Stimulated activated CD4-positive, alpha-beta T cell treated with anti-CD3 and anti-CD28 coated beads, TNF-alpha, amount 100 ng/mL, for 24 hours (primary cell): Measurements from ENCODE around the gene LRRC4B.
"Not testable (repeated sequence)": the region's sequence is repeated elsewhere in the genome, so short reads cannot be mapped to it uniquely, and the experiment has no call there.

Experiments
- DNase-seq, 3 experiments: peaks; one replicate each; pipeline ENCODE4 v3.0.0-alpha.2; 2020; ENCODE audit warnings: low read depth in 3 of 3

The LRRC4B gene

GRCh38 chr19:50488389-50489194 lies 79.6 kb downstream of the LRRC4B start:
- DNase-seq: no peak

GRCh38 chr19:50486823-50487515 lies 81.3 kb downstream of the LRRC4B start:
- DNase-seq: peak; percentile 35 to 66 (median 46)

- no peak for DNase-seq
These were observed 82.8 kb downstream of the LRRC4B start for GRCh38 chr19:50485284-50485955.

GRCh38 chr19:50482916-50483315 lies 85.3 kb downstream of the LRRC4B start:
- DNase-seq: no peak

- no peak for DNase-seq
These were observed 85.9 kb downstream of the LRRC4B start for GRCh38 chr19:50482271-50482855.

GRCh38 chr19:50481351-50482149 lies 86.7 kb downstream of the LRRC4B start:
- no peak for DNase-seq

- DNase-seq: no peak
These were observed 87.7 kb downstream of the LRRC4B start for GRCh38 chr19:50480281-50481111.

- no peak for DNase-seq
These were observed 88.4 kb downstream of the LRRC4B start for GRCh38 chr19:50479761-50480251.

- peak in 1 of 3 experiments; percentile 25 for DNase-seq
These were observed 89.1 kb downstream of the LRRC4B start for GRCh38 chr19:50478901-50479715.

- DNase-seq: no peak
These were observed 90.3 kb downstream of the LRRC4B start for GRCh38 chr19:50477751-50478515.

- DNase-seq: no peak
These were observed 91.4 kb downstream of the LRRC4B start for GRCh38 chr19:50476907-50477238.

GRCh38 chr19:50476224-50476906 lies 91.9 kb downstream of the LRRC4B start, which contains the start of the genes EMC10 and GARIN5A:
Gene EMC10, plus strand, starts transcription at chr19:50476507. Its CDS starts 38 bp downstream, at chr19:50476545.
Gene GARIN5A, minus strand, starts transcription at chr19:50476848. Its CDS starts 460 bp downstream, at chr19:50476388.
- peak; percentile 87 to 94 (median 90) for DNase-seq

GRCh38 chr19:50475736-50476223 lies 92.5 kb downstream of the LRRC4B start:
- DNase-seq: no peak

GRCh38 chr19:50475101-50475568 lies 93.1 kb downstream of the LRRC4B start:
- DNase-seq: no peak

- DNase-seq: not testable (repeated sequence)
These were observed 94.9 kb downstream of the LRRC4B start for GRCh38 chr19:50473336-50473735.

- no peak for DNase-seq
These were observed 99.4 kb downstream of the LRRC4B start for GRCh38 chr19:50468818-50469217.

GRCh38 chr19:50467566-50467965 lies 100.7 kb downstream of the LRRC4B start:
- no peak for DNase-seq
